GM06990 (cell line): Measurements from ENCODE around the gene SBNO2.
A peak's percentile ranks its signal among the peaks of the same experiment; 100 is the strongest.

ENCODE experiments used
- DNase-seq: peaks from one replicate; pipeline ENCODE4 v3.0.0-alpha.2; 2011; ENCODE audit not compliant: insufficient read length; ENCODE audit errors: extremely low read depth
- H3K27me3 ChIP-seq: replicated peaks from 2 replicates; pipeline ENCODE4 v1.6.0; 2011; ENCODE audit warnings: low read length; ENCODE audit not compliant: control insufficient read depth, insufficient read depth
- H3K36me3 ChIP-seq: 2 replicates; pipeline ENCODE4 v1.5.1; 2011; ENCODE audit warnings: low read length; ENCODE audit not compliant: control insufficient read depth, insufficient read depth
- H3K4me3 ChIP-seq: replicated peaks from 2 replicates; pipeline ENCODE4 v1.5.1; 2011; ENCODE audit warnings: low read depth, mild to moderate bottlenecking, control low read depth, low read length
- TF ChIP-seq, protein P1 (sequence below): IDR thresholded peaks from 2 replicates; pipeline ENCODE4 v1.5.1; 2011; ENCODE audit warnings: low read length, control low read depth, mild to moderate bottlenecking, inconsistent platforms; ENCODE audit not compliant: insufficient read depth, poor library complexity, severe bottlenecking

Gene SBNO2

DNA sequence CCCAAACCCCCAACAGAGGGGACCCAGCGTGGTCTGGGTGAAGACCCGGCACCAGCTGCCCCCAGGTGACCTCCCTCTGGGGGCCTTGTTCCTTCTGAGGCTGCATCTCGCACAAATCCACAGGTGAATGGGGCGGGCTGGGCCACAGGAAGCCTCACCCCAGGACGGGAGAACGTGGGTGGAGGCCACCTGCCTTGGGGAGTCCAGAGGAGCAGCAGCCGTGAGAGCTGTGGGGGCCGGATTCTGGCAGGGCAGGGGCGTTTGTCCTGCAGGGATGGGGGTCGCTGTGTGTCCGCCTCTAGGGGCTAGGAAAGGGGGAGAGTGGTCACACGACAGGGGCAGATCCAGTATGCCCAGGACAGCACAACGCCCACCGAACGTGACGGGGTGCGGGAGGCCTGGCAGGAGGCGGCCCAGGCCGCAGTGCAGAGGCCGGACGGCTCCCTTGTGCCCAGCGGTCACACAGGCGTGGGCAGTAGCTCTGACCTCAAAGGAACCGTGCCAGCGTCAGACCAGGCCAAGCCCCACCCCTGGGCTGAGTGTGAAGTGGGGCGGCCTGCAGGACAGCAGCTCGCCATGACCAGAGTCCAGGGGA lies 85.6 kb downstream of the SBNO2 start:
- Histone ChIP-seq H3K4me3 (no peak overlapping the region), H3K36me3 (peaks cover 36% of the 10 kb centered on the region), H3K27me3 (no peaks in the 10 kb centered on the region)
- DNase-seq = no peak
- TF ChIP-seq, protein P1, sequence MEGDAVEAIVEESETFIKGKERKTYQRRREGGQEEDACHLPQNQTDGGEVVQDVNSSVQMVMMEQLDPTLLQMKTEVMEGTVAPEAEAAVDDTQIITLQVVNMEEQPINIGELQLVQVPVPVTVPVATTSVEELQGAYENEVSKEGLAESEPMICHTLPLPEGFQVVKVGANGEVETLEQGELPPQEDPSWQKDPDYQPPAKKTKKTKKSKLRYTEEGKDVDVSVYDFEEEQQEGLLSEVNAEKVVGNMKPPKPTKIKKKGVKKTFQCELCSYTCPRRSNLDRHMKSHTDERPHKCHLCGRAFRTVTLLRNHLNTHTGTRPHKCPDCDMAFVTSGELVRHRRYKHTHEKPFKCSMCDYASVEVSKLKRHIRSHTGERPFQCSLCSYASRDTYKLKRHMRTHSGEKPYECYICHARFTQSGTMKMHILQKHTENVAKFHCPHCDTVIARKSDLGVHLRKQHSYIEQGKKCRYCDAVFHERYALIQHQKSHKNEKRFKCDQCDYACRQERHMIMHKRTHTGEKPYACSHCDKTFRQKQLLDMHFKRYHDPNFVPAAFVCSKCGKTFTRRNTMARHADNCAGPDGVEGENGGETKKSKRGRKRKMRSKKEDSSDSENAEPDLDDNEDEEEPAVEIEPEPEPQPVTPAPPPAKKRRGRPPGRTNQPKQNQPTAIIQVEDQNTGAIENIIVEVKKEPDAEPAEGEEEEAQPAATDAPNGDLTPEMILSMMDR = no peak

DNA sequence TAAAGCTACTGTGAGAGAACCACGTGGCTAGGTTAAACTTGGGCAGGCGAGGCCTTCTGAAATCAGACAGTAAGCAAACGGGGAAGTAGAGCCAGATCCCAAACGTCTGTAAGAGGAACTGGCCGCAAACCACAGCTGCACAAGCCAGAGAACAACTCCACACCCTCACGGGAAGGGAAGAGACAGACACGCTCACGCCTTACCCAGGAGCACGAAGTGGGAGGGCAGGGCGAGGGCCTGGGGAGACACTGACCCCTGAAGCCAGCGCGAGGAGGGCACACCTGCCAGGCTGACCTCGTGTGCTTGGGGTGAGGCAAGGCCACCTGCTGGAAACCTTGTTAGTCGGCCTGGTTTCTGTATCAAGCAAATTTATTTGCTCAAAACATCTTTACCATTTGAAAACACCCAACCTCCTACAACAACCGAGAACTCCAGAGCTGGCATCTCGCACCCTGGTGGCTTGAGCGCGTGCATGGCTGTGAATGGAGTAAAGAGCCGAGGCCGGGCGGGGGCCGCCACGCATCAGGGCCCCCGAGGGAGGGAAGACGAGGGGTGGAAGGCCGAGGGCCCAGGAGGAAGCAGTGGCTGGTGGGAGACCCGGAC lies 86.2 kb downstream of the SBNO2 start:
- H3K36me3 ChIP-seq = peaks cover 42% of the 10 kb centered on the region
- H3K27me3 ChIP-seq = no peaks in the 10 kb centered on the region
- no peak overlapping the region for H3K4me3 ChIP-seq
- DNase-seq = peak; percentile 68
- TF ChIP-seq, protein P1 = peak; percentile 38

DNA sequence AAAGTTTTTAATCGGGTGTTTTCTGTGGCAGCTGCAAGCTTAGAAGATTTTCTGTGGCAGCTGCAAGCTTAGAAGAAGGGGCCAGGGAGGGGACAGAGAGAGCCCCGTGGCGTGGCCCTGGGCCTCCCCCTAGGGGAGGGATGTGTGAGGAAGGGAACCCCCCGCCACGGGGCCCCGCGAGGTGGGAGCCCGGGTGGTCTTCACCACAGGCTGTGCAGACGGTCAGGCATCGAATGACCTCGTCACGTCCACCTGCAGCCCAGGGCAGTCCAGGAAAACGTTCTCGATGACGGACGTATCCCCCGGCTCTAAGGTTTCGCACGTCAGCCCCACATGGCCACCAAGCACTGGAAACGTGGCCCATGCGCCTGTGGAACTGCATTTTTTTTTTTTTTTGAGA lies 87.5 kb downstream of the SBNO2 start:
- Histone ChIP-seq H3K36me3 (peaks cover 46% of the 10 kb centered on the region), H3K4me3 (no peak overlapping the region), H3K27me3 (no peaks in the 10 kb centered on the region)
- TF ChIP-seq, protein P1 = no peak
- peak; percentile 32 for DNase-seq

DNA sequence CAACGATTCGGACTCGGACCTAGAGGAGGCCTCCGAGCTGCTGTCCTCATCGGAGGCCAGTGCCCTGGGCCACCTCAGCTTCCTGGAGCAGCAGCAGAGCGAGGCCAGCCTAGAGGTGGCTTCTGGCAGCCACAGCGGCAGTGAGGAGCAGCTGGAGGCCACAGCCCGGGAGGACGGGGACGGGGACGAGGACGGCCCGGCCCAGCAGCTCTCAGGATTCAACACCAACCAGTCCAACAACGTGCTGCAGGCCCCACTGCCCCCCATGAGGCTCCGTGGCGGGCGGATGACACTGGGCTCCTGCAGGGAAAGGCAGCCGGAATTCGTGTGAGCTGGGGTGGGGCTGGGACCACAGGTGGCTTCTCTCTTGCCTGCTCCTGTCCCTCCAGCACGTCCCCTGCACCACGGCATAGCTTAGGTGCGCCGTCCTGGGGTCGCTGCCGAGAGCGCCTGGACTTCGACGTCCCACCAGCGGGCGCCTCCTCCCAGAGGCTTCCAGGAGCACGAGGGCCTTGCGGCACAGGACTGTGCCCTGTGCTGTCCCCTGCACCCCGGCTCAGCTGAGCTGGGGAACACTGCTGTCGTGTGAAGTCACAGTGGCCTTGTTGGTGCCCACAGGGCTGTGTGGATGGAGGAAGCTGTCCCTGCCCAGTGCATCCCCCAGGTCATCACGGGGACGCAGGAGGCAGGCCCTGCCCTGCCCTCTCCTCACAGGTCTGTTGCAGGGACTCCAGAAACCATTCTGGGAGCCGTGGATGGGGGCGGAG lies 88.2 kb downstream of the SBNO2 start:
- TF ChIP-seq, protein P1 = no peak
- peak; percentile 34 for DNase-seq
- no peak overlapping the region for H3K4me3 ChIP-seq
- H3K27me3 ChIP-seq = no peaks in the 10 kb centered on the region
- H3K36me3 ChIP-seq = peaks cover 52% of the 10 kb centered on the region

DNA sequence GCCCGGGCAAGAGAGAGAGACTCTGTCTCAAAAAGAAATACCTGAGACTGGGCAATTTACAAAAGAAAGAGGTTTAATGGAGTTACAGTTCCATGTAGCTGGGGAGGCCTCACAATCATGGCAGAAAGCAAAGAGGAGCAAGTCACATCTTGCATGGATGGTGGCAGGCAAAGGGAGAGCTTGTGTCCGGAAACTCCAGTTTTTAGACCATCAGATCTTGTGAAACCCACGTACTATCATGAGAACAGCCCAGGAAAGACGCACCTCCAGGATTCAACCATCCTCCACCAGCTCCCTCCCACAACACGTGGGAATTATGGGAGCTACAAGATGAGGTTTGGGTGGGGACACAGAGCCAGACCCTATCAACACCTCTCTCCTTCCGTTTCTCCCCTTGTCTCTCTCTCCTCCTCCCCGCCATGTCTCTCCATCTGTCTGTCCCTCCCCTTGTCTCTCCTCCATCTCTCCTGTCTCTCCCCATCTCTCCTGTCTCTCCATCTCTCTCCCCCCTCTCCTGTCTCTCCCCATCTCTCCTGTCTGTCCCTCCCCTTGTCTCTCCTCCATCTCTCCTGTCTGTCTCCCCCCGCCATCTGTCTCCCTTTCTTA lies 88.9 kb downstream of the SBNO2 start:
- Histone ChIP-seq H3K27me3 (no peaks in the 10 kb centered on the region), H3K4me3 (no peak overlapping the region), H3K36me3 (peaks cover 59% of the 10 kb centered on the region)
- TF ChIP-seq, protein P1 = no peak
- DNase-seq = no peak
